ENCODE measurements around the gene KLK1.
A peak's percentile ranks its signal among the peaks of the same experiment; 100 is the strongest.

The KLK1 gene

GRCh38 chr19:50794876-50795663, 28.5 kb downstream of the KLK1 start:
- Histone ChIP-seq H3K27me3 (no peaks in the 10 kb centered on the region), H3K9ac (no peak overlapping the region), H3K9me3 (no peaks in the 10 kb centered on the region), H3K36me3 (peaks cover 53% of the 10 kb centered on the region), H3K4me2 (peak overlapping the region; percentile 80), H3K27ac (peak overlapping the region; percentile 27; the same call in 1 of the 2 replicates), H4K20me1 (peaks cover 67% of the 10 kb centered on the region), H3K4me1 (peaks cover 48% of the 10 kb centered on the region), H3K4me3 (no peak overlapping the region)
- TF ChIP-seq Cebpa-rat (IDR thresholded peaks at IDR 0.05): no peak

GRCh38 chr19:50794074-50794875, 29.3 kb downstream of the KLK1 start:
- H3K9me3 ChIP-seq: no peaks in the 10 kb centered on the region

GRCh38 chr19:50793558-50794065, 30.0 kb downstream of the KLK1 start:
- Histone ChIP-seq H3K27me3 (no peaks in the 10 kb centered on the region), H3K4me3 (no peak overlapping the region), H3K4me2 (peak overlapping the region; percentile 80), H3K4me1 (peaks cover 48% of the 10 kb centered on the region), H4K20me1 (peaks cover 52% of the 10 kb centered on the region), H3K27ac (peak overlapping the region; percentile 22; the same call in 1 of the 2 replicates), H3K9ac (no peak overlapping the region), H3K9me3 (no peaks in the 10 kb centered on the region), H3K36me3 (peaks cover 38% of the 10 kb centered on the region)
- TF ChIP-seq Cebpa-rat (IDR thresholded peaks at IDR 0.05): no peak

More at GRCh38 chr19:50794074-50794875, 29.3 kb downstream of the KLK1 start:
- Histone ChIP-seq H3K4me1 (peaks cover 48% of the 10 kb centered on the region), H4K20me1 (peaks cover 59% of the 10 kb centered on the region), H3K4me3 (no peak overlapping the region), H3K4me2 (peak overlapping the region; percentile 80), H3K27ac (peak overlapping the region; percentile 27; the same call in 1 of the 2 replicates), H3K36me3 (peaks cover 45% of the 10 kb centered on the region), H3K27me3 (no peaks in the 10 kb centered on the region), H3K9ac (0 out of 2 replicates have a peak overlapping the region, but pooled peaks have one; percentile 3)
- TF ChIP-seq Cebpa-rat (IDR thresholded peaks at IDR 0.05): no peak

GRCh38 chr19:50792272-50793250, 31.0 kb downstream of the KLK1 start:
- Histone ChIP-seq H3K4me3 (no peak overlapping the region), H3K36me3 (peaks cover 28% of the 10 kb centered on the region), H3K4me2 (no peak overlapping the region), H4K20me1 (peaks cover 42% of the 10 kb centered on the region), H3K9me3 (no peaks in the 10 kb centered on the region), H3K27me3 (no peaks in the 10 kb centered on the region), H3K27ac (no peak overlapping the region), H3K9ac (no peak overlapping the region), H3K4me1 (peaks cover 38% of the 10 kb centered on the region)
- no peak for TF ChIP-seq Cebpa-rat (IDR thresholded peaks at IDR 0.05)

DNA sequence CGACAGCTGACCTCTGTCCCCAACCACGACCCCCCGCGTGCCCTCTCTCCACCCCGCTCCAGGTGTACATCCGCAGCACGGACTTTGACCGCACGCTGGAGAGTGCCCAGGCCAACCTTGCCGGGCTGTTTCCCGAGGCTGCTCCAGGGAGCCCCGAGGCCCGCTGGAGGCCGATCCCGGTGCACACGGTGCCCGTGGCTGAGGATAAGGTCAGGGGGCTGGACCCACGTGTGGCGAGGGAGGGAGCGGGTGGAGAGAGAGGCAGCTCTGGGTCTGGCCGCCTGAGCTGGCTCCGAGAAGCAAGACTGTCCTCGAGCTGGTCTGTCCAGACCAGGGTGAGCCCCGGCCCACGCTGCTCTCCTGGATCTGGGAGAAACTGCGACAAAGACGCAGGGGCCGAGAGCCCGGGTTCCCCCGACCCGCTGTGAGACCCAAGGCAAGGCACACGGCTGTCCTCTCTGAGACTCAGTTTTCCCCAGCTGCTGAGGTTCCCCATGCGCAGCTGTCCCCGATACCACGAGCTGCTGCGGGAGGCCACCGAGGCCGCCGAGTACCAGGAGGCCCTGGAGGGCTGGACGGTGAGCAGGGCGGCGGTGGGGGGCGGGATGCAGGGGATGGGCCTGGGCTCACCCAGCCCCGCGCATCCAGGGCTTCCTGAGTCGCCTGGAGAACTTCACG, 31.9 kb downstream of the KLK1 start:
- Histone ChIP-seq H3K9me3 (no peaks in the 10 kb centered on the region), H3K4me1 (peaks cover 30% of the 10 kb centered on the region), H3K27me3 (no peaks in the 10 kb centered on the region), H3K9ac (no peak overlapping the region), H4K20me1 (peaks cover 33% of the 10 kb centered on the region), H3K36me3 (peaks cover 20% of the 10 kb centered on the region), H3K4me3 (no peak overlapping the region), H3K27ac (no peak overlapping the region), H3K4me2 (no peak overlapping the region)
- TF ChIP-seq Cebpa-rat (IDR thresholded peaks at IDR 0.05): no peak

GRCh38 chr19:50790922-50791467, 32.6 kb downstream of the KLK1 start:
- no peaks in the 10 kb centered on the region for H3K9me3 ChIP-seq
- no peak overlapping the region for H3K4me3 ChIP-seq
- H3K27me3 ChIP-seq: no peaks in the 10 kb centered on the region
- TF ChIP-seq Cebpa-rat (IDR thresholded peaks at IDR 0.05): no peak
- H4K20me1 ChIP-seq: peaks cover 26% of the 10 kb centered on the region
- no peak overlapping the region for H3K27ac ChIP-seq
- H3K9ac ChIP-seq: no peak overlapping the region
- peaks cover 23% of the 10 kb centered on the region for H3K4me1 ChIP-seq
- peaks cover 12% of the 10 kb centered on the region for H3K36me3 ChIP-seq
- no peak overlapping the region for H3K4me2 ChIP-seq

DNA sequence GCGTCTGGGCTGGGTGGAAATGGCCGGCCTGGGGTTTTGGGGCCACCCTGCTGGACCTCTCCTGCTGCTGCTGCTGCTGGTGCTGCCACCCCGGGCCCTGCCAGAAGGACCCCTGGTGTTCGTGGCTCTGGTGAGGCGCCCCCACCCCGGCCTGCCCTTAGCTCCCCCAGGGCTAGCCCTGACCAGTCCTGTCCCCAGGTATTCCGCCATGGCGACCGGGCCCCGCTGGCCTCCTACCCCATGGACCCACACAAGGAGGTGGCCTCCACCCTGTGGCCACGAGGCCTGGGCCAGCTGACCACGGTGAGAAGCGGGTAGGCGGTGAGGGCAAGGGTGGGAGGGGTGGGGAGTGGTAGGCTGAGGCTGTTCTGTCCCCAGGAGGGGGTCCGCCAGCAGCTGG, 33.2 kb downstream of the KLK1 start, which contains the start of gene ACP4:
Gene ACP4 (plus strand): TSS at position 20 of the 400 bp plus-strand sequence. CDS start 0 bp downstream, at position 20.
- H3K9ac ChIP-seq: no peak within 1 kb of the TSS
- TF ChIP-seq Cebpa-rat (IDR thresholded peaks at IDR 0.05): no peak

GRCh38 chr19:50785329-50785728, 38.3 kb downstream of the KLK1 start:
- Histone ChIP-seq H3K36me3 (no peaks in the 10 kb centered on the region), H4K20me1 (peaks cover 31% of the 10 kb centered on the region), H3K4me2 (no peak overlapping the region), H3K9ac (no peak overlapping the region), H3K4me1 (peaks cover 32% of the 10 kb centered on the region), H3K4me3 (no peak overlapping the region), H3K9me3 (no peaks in the 10 kb centered on the region), H3K27ac (no peak overlapping the region), H3K27me3 (peaks cover 28% of the 10 kb centered on the region)
- TF ChIP-seq Cebpa-rat (IDR thresholded peaks at IDR 0.05): no peak

More for the DNA sequence above, 33.2 kb downstream of the KLK1 start, which contains the start of gene ACP4:
- Histone ChIP-seq H3K36me3 (peaks cover 6% of the 10 kb centered on the region; the same call in 1 of the 2 replicates), H3K27ac (no peak within 1 kb of the TSS), H3K4me2 (no peak within 1 kb of the TSS), H3K27me3 (no peaks in the 10 kb centered on the region), H4K20me1 (peaks cover 20% of the 10 kb centered on the region), H3K4me3 (no peak within 1 kb of the TSS), H3K4me1 (peaks cover 20% of the 10 kb centered on the region), H3K9me3 (no peaks in the 10 kb centered on the region)
